Suprapubic skin (tissue), 4 donors: ENCODE results near the gene ERICH3.

Source experiments
- CTCF ChIP-seq, 2 donors: fragments of 200-600 bp in 1 of 2; fragments of 450-650 bp in 1 of 2; sonication (generic) in 1 of 2; IDR thresholded peaks; one replicate each; pipeline ENCODE4 v1.5.1; 2016 to 2019; ENCODE audit warnings: antibody characterized with exemption in 2 of 2, mild to moderate bottlenecking in 1 of 2, moderate library complexity in 1 of 2
- EP300 ChIP-seq: sonication (generic); formaldehyde crosslinking; IDR thresholded peaks from one replicate; pipeline ENCODE4 v1.6.1; 2017; ENCODE audit warnings: antibody characterized with exemption
- POLR2AphosphoS5 ChIP-seq, 3 donors: sonication (generic); formaldehyde crosslinking; IDR thresholded peaks; one replicate each; pipeline ENCODE4 v1.6.1; 2017; ENCODE audit warnings: antibody characterized with exemption in 3 of 3

- TF ChIP-seq EP300: no peak
- TF ChIP-seq POLR2AphosphoS5 (IDR thresholded peaks at IDR 0.05): no peak
- TF ChIP-seq CTCF (IDR thresholded peaks at IDR 0.05): no peak
Measured at GRCh38 chr1:74611887-74612286, 61.7 kb downstream of the ERICH3 start.
